GM21515 (cell line): Measurements from ENCODE around the gene MGLL.

Experiments
- ATAC-seq: cut with Tn5 transposase; IDR thresholded peaks from one replicate; pipeline ENCODE4 v1.9.1; 2021; ENCODE audit not compliant: unreplicated experiment

Gene MGLL

DNA sequence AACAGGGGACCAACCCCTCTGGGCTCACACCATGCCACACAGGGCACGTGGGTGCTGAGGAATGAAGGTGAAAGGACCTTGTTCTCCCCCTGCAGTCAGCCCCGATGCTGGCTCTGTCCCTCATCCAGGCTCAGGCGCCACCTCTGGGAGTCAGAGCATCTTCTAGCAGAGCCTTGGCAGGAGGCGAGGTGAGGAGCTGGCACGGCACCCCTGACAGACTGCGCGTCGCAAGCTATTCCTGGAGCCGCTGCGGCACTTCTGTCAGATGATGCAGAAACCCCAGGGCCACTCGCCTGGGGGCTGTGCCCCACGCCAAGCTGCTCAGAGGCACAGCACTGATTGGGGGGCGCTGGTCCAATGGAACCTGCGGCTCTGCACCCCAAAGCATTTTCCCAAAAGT lies 62.0 kb downstream of the MGLL start:
- ATAC-seq, result no peak

DNA sequence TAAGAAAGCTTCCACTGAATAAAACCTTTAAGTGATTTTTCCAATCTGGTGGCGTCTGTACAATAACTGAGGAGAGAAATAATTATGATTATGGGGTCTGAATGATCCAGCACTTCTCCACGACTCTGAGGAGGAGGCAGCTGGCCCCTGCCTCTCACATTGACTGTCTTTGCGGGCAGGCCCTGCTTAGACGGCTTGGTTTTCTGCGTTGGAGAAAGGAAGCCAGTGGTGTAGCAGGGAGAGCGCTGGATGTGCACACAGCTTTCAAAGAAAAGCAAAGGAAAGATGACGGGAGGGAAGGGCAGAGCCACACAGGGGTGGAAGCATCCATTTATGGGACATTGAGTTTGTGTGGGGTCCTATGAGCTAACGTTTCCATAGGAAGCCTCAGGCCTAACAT lies 62.5 kb downstream of the MGLL start:
- ATAC-seq, result no peak

GRCh38 chr3:127758013-127758412 lies 64.3 kb downstream of the MGLL start:
- ATAC-seq, result no peak

DNA sequence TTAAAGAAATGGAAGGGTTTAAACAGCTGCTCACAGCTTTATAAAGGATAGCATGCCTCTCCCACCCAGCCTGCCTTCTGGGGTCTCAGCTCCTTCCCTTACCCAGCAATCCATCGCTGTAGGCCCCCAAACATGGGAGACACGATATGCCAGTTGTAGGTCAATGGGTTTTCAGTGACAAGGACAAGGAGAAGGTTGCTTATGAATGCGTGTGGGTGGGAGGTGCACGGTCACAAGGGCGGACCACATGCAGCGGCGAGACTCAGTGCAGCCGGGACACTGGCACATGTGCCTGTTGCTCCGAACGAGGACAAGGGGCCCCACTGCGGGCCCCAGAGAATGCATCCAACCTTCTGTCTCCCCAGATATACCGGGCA lies 67.0 kb downstream of the MGLL start:
- no peak for ATAC-seq

GRCh38 chr3:127754411-127755304 lies 67.7 kb downstream of the MGLL start:
- no peak for ATAC-seq

DNA sequence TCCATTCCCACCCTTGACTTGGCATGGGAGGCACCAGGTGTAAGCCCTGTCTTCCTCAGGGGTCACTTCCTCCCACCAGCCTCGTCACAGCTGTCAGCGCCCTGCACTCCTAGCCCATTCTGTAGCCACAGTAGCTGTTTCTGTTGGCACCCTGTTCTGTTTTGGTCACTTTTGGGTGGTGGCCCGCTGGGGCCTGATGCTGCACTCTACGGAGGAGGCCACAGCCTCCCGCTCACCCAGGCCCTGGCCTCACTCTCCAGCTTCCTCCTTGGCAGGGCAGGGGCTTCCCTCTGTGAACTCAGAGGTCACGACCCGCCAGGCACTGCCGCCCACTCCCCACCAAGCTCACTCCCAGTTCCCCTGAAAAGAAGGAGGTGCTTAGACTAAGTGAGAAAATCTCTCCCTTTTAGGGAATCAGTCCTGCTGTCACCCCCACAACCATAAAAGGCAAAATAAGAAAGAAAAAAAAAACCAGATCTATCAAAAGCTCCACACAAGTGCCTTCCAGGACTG lies 68.4 kb downstream of the MGLL start:
- peak; percentile 24 for ATAC-seq

DNA sequence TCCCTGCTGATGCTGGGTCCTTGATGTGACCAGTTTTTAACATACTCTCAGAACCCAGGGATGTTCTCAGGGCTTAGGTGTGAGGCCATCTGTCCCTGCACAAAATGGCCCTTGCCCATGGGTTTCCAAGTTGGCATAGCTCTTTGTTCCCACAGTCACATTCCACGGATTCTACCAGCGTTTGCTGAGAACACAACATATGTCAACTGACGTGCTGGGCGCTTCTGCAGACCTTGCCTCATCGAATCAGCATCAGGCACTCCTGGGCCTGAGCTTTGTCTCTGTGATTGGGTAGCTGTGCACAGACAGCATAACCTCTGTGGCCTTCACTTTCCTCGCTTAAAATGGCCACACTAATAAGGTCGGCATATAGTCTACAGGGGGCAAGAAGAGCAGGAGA lies 69.0 kb downstream of the MGLL start:
- no peak for ATAC-seq

DNA sequence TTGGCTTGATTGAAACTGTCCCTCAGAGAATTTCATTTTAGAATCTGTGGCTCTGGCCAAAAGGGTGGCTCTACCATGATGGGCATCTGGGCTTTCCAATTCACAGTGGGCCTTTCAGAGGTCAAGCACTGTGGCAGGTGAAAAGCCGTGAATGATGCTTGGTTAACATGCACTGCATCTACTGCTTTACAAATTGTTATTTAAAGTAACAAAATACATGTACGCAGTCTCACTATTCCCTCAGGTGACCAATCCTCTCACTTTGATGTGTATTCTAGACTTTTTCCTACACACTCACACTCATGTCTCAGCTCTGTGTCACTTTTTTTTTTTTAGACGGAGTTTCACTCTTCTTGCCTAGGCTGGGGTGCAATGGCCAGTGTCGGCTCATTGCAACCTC lies 70.5 kb downstream of the MGLL start:
- ATAC-seq, result no peak

DNA sequence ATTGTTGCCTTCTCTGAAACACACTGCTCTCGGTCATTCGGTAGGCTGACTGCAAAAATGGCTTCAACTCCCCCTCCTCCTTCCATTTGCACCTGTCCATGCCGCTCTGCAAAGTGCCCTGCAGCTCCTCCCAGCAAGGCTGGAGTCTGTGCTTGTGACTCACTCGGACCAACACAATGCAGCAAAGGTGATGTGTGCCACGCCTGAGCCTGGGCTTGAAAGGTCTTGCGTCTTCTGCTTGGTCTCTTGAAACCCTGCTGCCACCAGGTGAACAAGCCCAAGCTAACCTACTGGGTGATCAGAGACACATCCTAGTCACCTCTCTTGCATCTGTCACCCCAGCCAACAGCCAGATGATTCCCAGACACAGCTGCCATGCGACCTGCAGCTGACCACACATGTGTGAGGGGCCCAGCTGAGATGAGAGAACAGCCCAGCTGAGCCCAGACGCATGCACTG lies 71.1 kb downstream of the MGLL start:
- no peak for ATAC-seq

GRCh38 chr3:127750226-127751031 lies 71.9 kb downstream of the MGLL start:
- ATAC-seq, result no peak

GRCh38 chr3:127749787-127750225 lies 72.5 kb downstream of the MGLL start:
- ATAC-seq, result no peak

- ATAC-seq, result no peak
These were observed 73.0 kb downstream of the MGLL start for GRCh38 chr3:127749361-127749760.

- ATAC-seq, result no peak
These were observed 73.5 kb downstream of the MGLL start for GRCh38 chr3:127748754-127749327.

DNA sequence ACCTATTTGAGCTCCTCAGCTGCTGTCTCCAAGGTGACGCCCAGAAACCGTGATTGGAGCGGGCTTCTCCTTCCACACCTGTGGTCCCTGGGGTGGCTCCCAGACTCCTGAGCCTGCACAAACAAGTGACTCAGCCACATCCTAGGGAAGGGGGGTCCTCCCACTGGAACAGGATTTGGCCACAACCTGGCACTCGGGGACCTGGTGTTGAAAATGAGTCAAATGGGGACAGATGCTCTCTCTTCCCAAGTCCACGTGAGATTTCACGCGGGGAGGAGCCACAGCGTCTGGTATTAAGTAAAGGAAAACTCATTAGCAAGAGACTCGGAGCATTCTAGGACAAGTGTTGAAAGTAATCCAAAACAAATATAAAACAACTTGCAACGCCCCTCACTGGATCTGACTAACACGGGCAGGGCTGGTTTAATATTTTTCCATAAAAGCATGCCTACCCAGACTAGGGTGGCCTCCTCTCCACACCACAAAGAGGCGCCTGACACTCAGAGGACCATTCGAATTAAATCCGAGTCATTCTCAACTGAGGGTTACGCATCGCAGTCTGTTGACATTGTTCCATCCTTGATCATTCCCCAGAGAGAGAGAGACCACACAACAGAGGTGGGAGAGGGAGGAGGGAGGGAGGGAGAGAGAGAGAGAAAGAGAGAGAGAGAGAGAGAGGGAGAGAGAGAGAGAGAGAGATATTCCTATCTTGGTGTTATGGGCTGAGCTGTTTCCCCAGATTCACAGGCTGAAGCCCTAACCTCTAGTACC lies 74.4 kb downstream of the MGLL start:
- no peak for ATAC-seq

DNA sequence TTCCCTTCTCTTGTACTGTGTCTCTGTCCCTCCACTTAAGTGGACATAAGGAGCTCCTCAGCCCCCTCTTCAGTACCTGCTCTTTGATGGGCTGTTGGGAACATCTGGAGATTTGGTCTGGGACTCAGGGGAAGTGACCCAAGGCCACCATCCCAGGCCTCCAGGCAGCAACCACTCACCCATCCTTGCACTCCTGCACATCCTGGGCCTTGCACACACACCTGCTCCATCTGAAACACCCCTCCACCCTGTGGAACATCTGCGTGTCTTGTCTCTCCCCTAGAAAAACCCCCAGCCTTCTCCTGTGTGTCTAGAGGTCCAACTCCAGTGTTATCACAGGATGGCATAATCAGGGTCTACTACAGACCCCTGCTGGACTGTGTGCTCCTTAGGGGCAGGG lies 75.2 kb downstream of the MGLL start:
- no peak for ATAC-seq

- ATAC-seq, result no peak
These were observed 75.8 kb downstream of the MGLL start for GRCh38 chr3:127746400-127747057.

DNA sequence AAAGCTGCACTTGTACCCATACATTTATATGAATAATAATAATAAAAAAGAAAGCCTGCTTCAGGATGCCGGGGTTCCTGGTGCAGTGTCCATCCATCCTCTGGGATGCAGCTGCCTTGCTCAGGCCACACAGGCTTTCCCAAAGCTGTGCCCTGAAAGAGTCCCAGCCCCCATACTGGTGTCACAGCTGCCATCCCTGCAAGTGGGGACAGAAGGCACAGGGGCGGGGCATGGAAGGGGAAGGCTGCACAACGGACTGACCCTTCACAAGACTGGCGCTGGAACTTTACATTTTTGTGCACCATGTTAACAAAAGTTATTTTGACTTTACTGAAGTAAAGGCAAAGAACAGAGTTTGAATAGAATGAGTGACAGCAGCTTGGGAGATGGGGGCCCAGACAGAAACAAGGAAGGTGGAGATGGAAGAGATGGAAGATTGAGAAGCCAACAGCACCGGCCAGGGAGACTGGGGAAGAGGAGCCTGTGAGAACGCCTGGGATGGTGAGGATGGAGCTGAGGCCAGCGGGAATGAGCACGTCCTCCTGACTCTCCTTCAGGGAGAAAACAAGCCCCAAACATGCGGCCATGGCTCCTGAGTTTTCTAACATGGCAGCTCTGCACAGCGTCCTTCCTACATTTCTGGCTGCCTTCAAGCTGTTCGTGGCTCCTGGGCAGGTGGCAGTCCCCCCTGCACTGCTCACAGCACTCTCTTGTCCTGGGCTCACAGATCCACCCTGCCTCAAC lies 76.5 kb downstream of the MGLL start:
- no peak for ATAC-seq

DNA sequence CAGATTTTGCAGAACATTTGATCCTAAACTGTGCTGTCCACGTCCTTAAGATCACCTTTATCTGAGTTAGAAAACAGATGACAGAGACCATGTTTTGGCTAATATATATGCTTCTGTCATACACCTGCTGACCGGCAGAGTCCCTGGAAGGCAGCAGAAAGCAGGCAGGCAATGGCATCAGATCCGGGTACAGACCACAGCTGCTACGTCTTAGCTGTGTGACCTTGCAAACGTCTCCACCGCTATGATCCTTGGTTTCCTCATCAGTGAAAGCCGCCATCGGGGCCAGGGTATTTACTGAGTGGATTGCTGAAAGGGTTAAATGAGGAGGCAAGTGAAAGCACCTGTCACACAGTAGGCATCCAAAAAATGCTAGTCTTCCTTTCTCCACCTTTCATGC lies 77.4 kb downstream of the MGLL start:
- no peak for ATAC-seq

- ATAC-seq, result no peak
These were observed 78.0 kb downstream of the MGLL start for GRCh38 chr3:127744253-127744815.
